Neural progenitor cell (in vitro differentiated cells): Measurements from ENCODE around the gene NOX5. TPM values are rescaled to one million over a fixed set of nuclear protein-coding genes. Genes with fewer than 3 reads are reported as not detected.
A peak's percentile ranks its signal among the peaks of the same experiment; 100 is the strongest.

Experiments used
- DNase-seq: peaks from one replicate; pipeline ENCODE4 v3.0.0-alpha.2; 2016; ENCODE audit warnings: low spot score
- H2AFZ ChIP-seq: fragments of 200-600 bp; sonication (generic); replicated peaks from 2 replicates; pipeline ENCODE4 v1.6.1; 2016; ENCODE audit warnings: antibody characterized with exemption
- H3F3A ChIP-seq: fragments of 200-600 bp; sonication (generic); 2 replicates; pipeline ENCODE4 v1.6.1; 2016; ENCODE audit warnings: antibody characterized with exemption, low read depth
- H3K27ac ChIP-seq: fragments of 200-600 bp; sonication (generic); 2 replicates; pipeline ENCODE4 v1.5.1; 2016; ENCODE audit warnings: mild to moderate bottlenecking
- H3K27me3 ChIP-seq: fragments of 200-600 bp; sonication (generic); 2 replicates; pipeline ENCODE4 v1.6.1; 2016; ENCODE audit warnings: mild to moderate bottlenecking, moderate library complexity
- H3K36me3 ChIP-seq: fragments of 200-600 bp; sonication (generic); 2 replicates; pipeline ENCODE4 v1.5.1; 2016
- H3K4me1 ChIP-seq: fragments of 200-600 bp; sonication (generic); 2 replicates; pipeline ENCODE4 v1.6.1; 2016; ENCODE audit warnings: mixed run types
- H3K4me2 ChIP-seq: fragments of 200-600 bp; sonication (generic); 2 replicates; pipeline ENCODE4 v1.6.1; 2016
- H3K4me3 ChIP-seq: fragments of 200-600 bp; sonication (generic); 2 replicates; pipeline ENCODE4 v1.5.1; 2016
- H3K79me2 ChIP-seq: fragments of 200-600 bp; sonication (generic); 2 replicates; pipeline ENCODE4 v1.6.1; 2016; ENCODE audit warnings: low read depth
- H3K9ac ChIP-seq: fragments of 200-600 bp; sonication (generic); 2 replicates; pipeline ENCODE4 v1.6.1; 2016
- H3K9me3 ChIP-seq: fragments of 200-600 bp; sonication (generic); 2 replicates; pipeline ENCODE4 v1.5.1; 2016; ENCODE audit warnings: low read depth
- H4K20me1 ChIP-seq: fragments of 200-600 bp; sonication (generic); 2 replicates; pipeline ENCODE4 v1.6.1; 2016; ENCODE audit warnings: low read depth
- H3K27ac Mint-ChIP-seq: 3 replicates; pipeline ENCODE4 v1.8.0; 2021; ENCODE audit warnings: mixed read lengths
- H3K27me3 Mint-ChIP-seq: 2 replicates; pipeline ENCODE4 v1.8.0; 2022; ENCODE audit warnings: low read depth, mild to moderate bottlenecking, inconsistent platforms, moderate library complexity, mixed read lengths; ENCODE audit not compliant: insufficient read depth
- H3K36me3 Mint-ChIP-seq: 3 replicates; pipeline ENCODE4 v1.8.0; 2021; ENCODE audit warnings: mixed read lengths
- H3K4me1 Mint-ChIP-seq: 3 replicates; pipeline ENCODE4 v1.8.0; 2021; ENCODE audit warnings: mixed read lengths
- H3K4me3 Mint-ChIP-seq: 3 replicates; pipeline ENCODE4 v1.8.0; 2021; ENCODE audit warnings: mild to moderate bottlenecking, moderate library complexity, mixed read lengths
- H3K9me3 Mint-ChIP-seq: 3 replicates; pipeline ENCODE4 v1.8.0; 2020; ENCODE audit warnings: mixed read lengths
- CTCF ChIP-seq: fragments of 200-600 bp; sonication (generic); IDR thresholded peaks from 2 replicates; pipeline ENCODE4 v1.5.1; 2017; ENCODE audit warnings: antibody characterized with exemption, mild to moderate bottlenecking
- EZH2 ChIP-seq: fragments of 200-600 bp; sonication (generic); IDR thresholded peaks from 2 replicates; pipeline ENCODE4 v1.6.1; 2017; ENCODE audit warnings: antibody characterized with exemption, mild to moderate bottlenecking, moderate library complexity
- EZH2phosphoT487 ChIP-seq: fragments of 200-600 bp; sonication (generic); IDR thresholded peaks from 2 replicates; pipeline ENCODE4 v1.6.1; 2017; ENCODE audit warnings: antibody characterized with exemption
- total RNA-seq: library from RNA; depleted of rRNA; stranded (reverse); fragments of >200 nt; gene quantifications from 2 replicates; pipeline ENCODE4 v1.2.3, GENCODE V29; 2015; ENCODE audit warnings: low replicate concordance

NOX5 gene
- total RNA-seq, 1 donor from 2014 or later: not detected

GRCh38 chr15:68982976-68983563 is 31.4 kb upstream of the NOX5 start:
- Histone ChIP-seq H3K4me3 (no peak overlapping the region), H3K27me3 (no peaks in the 10 kb centered on the region), H3K4me1 (no peaks in the 10 kb centered on the region), H3K79me2 (no peaks in the 10 kb centered on the region), H3K9me3 (no peaks in the 10 kb centered on the region), H3K36me3 (no peaks in the 10 kb centered on the region), H3F3A (no peaks in the 10 kb centered on the region), H3K9ac (no peak overlapping the region), H2AFZ (no peak overlapping the region), H3K27ac (no peak overlapping the region), H4K20me1 (no peaks in the 10 kb centered on the region), H3K4me2 (no peak overlapping the region)
- Mint-ChIP-seq H3K4me1 (no peaks in the 10 kb centered on the region), H3K4me3 (no peak overlapping the region), H3K36me3 (no peaks in the 10 kb centered on the region), H3K27me3 (peaks cover 3% of the 10 kb centered on the region), H3K27ac (no peak overlapping the region), H3K9me3 (peaks cover 4% of the 10 kb centered on the region)
- no peak for TF ChIP-seq EZH2phosphoT487
- no peak for TF ChIP-seq EZH2
- no peak for TF ChIP-seq CTCF
- DNase-seq: no peak

- no peaks in the 10 kb centered on the region for H3F3A ChIP-seq
- no peaks in the 10 kb centered on the region for H3K4me1 ChIP-seq
- no peak overlapping the region for H2AFZ ChIP-seq
- H3K36me3 ChIP-seq: no peaks in the 10 kb centered on the region
- H3K27me3 Mint-ChIP-seq: peaks cover 3% of the 10 kb centered on the region
- no peak overlapping the region for H3K4me2 ChIP-seq
- no peak overlapping the region for H3K27ac ChIP-seq
- H3K4me3 Mint-ChIP-seq: no peak overlapping the region
- H3K9me3 ChIP-seq: no peaks in the 10 kb centered on the region
- no peaks in the 10 kb centered on the region for H3K79me2 ChIP-seq
- no peaks in the 10 kb centered on the region for H3K27me3 ChIP-seq
- DNase-seq: no peak
- no peak overlapping the region for H3K4me3 ChIP-seq
- TF ChIP-seq EZH2 (no peak), EZH2phosphoT487 (no peak), CTCF (no peak)
- H4K20me1 ChIP-seq: no peaks in the 10 kb centered on the region
- no peak overlapping the region for H3K27ac Mint-ChIP-seq
- H3K9me3 Mint-ChIP-seq: peaks cover 4% of the 10 kb centered on the region
- H3K9ac ChIP-seq: no peak overlapping the region
- H3K4me1 Mint-ChIP-seq: no peaks in the 10 kb centered on the region
- H3K36me3 Mint-ChIP-seq: no peaks in the 10 kb centered on the region
Measured at GRCh38 chr15:68983961-68984481, 30.5 kb upstream of the NOX5 start.

DNA sequence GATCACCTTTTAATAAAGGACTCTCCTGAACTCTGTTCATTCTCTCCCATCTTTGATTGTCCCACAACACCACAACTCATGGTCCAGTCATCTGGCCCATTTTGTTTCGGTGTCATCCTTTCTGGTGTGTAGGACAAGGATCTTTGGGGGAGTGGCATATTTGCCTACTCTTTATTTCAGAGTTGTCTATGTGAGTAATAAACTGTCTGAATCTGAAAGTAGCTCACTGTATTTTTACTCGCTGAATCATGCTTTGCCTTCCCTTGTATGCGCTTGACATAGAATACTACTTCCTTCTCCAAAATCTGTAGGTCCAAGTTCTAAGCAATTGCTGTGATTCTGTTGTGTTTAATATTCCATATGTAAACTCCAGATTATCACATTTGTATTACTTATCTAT is 29.9 kb upstream of the NOX5 start:
- Mint-ChIP-seq H3K36me3 (no peaks in the 10 kb centered on the region), H3K9me3 (peaks cover 4% of the 10 kb centered on the region), H3K4me1 (no peaks in the 10 kb centered on the region), H3K27me3 (peaks cover 3% of the 10 kb centered on the region), H3K4me3 (no peak overlapping the region), H3K27ac (peak overlapping the region; percentile 43)
- Histone ChIP-seq H3K4me2 (no peak overlapping the region), H3K27me3 (no peaks in the 10 kb centered on the region), H3K27ac (no peak overlapping the region), H2AFZ (no peak overlapping the region), H3K9ac (no peak overlapping the region), H3K36me3 (no peaks in the 10 kb centered on the region), H3K4me3 (no peak overlapping the region), H3F3A (no peaks in the 10 kb centered on the region), H3K79me2 (no peaks in the 10 kb centered on the region), H3K4me1 (no peaks in the 10 kb centered on the region), H4K20me1 (no peaks in the 10 kb centered on the region), H3K9me3 (no peaks in the 10 kb centered on the region)
- no peak for DNase-seq
- TF ChIP-seq EZH2phosphoT487 (no peak), EZH2 (no peak), CTCF (no peak)
